ENCODE data around the gene ZNF569. TPM values are rescaled to one million over a fixed set of nuclear protein-coding genes. Genes with fewer than 3 reads are reported as not detected.
"Not testable (repeated sequence)": the region's sequence is repeated elsewhere in the genome, so short reads cannot be mapped to it uniquely, and the experiment has no call there.

The ZNF569 gene
- total RNA-seq, 1 experiment from 2014 or later, result not detected

DNA sequence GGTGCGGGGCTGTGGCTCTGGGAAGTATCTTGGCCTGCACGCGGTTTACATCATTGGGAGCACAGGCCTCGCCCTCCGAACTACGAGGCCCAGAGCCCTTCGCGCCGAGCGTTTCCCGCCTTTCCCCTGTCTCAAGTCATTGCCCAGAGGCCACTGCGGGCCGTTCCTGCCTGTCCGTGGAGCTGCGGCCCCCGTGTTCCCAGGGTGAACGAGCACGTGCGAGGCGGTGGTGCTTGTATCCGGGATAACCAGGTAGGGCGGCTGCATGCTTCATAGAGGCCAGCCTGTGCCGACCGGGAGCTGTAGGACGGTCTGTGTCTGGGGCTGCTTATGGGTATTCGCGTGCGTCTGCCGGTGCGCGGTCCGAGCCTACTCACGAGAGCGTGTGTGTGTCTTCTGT lies 63.8 kb downstream of the ZNF569 start:
- POLR2A ChIA-PET, result no interaction called here

GRCh38 chr19:37401078-37401477 lies 66.2 kb downstream of the ZNF569 start:
- Mint-ChIP-seq H3K27me3 (ENCODE audit: insufficient read depth, unreplicated experiment) (no peaks in the 10 kb centered on the region), H3K9me3 (ENCODE audit: unreplicated experiment) (peaks cover 47% of the 10 kb centered on the region), H3K4me3 (ENCODE audit: unreplicated experiment) (no peak overlapping the region), H3K4me1 (ENCODE audit: low read depth, unreplicated experiment) (no peaks in the 10 kb centered on the region), H3K36me3 (ENCODE audit: insufficient read depth, unreplicated experiment) (no peaks in the 10 kb centered on the region), H3K27ac (ENCODE audit: unreplicated experiment) (no peak overlapping the region)
- TF ChIP-seq, protein P1, sequence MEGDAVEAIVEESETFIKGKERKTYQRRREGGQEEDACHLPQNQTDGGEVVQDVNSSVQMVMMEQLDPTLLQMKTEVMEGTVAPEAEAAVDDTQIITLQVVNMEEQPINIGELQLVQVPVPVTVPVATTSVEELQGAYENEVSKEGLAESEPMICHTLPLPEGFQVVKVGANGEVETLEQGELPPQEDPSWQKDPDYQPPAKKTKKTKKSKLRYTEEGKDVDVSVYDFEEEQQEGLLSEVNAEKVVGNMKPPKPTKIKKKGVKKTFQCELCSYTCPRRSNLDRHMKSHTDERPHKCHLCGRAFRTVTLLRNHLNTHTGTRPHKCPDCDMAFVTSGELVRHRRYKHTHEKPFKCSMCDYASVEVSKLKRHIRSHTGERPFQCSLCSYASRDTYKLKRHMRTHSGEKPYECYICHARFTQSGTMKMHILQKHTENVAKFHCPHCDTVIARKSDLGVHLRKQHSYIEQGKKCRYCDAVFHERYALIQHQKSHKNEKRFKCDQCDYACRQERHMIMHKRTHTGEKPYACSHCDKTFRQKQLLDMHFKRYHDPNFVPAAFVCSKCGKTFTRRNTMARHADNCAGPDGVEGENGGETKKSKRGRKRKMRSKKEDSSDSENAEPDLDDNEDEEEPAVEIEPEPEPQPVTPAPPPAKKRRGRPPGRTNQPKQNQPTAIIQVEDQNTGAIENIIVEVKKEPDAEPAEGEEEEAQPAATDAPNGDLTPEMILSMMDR (IDR thresholded peaks at IDR 0.05; ENCODE audit: insufficient read depth in 1 of 2, low read depth in 1 of 2, low read length in 1 of 2, severe bottlenecking in 1 of 2, unreplicated experiment in 1 of 2), result no peak
- H3K4me3 ChIP-seq (ENCODE audit: low read depth, low read length), result no peak overlapping the region
- CTCF ChIA-PET, result no interaction called here
- H3K9me3 ChIP-seq, result peaks cover 19% of the 10 kb centered on the region
- H3K36me3 ChIP-seq (ENCODE audit: control insufficient read depth, insufficient read depth, low read length), result no peaks in the 10 kb centered on the region
- DNase-seq, result no peak
- intact Hi-C loops (cut with micrococcal nuclease; ENCODE audit: unreplicated experiment), result no loop called here
- POLR2A ChIA-PET, result no interaction called here
- no TSS peak for BruUV-seq (replicated peaks)
- H3K4me1 ChIP-seq, result no peaks in the 10 kb centered on the region
- H3K27me3 ChIP-seq (replicated peaks; ENCODE audit: control insufficient read depth, insufficient read depth, low read length), result no peaks in the 10 kb centered on the region

More for the DNA sequence above, 63.8 kb downstream of the ZNF569 start:
- no peaks in the 10 kb centered on the region for H3K36me3 Mint-ChIP-seq (ENCODE audit: insufficient read depth, unreplicated experiment)
- H3K4me1 Mint-ChIP-seq (ENCODE audit: low read depth, unreplicated experiment), result no peaks in the 10 kb centered on the region
- Histone ChIP-seq H3K36me3 (ENCODE audit: control insufficient read depth, insufficient read depth, low read length) (no peaks in the 10 kb centered on the region), H3K4me1 (no peaks in the 10 kb centered on the region), H3K9me3 (peaks cover 14% of the 10 kb centered on the region), H3K4me3 (ENCODE audit: low read depth, low read length) (no peak overlapping the region), H3K27me3 (replicated peaks; ENCODE audit: control insufficient read depth, insufficient read depth, low read length) (no peaks in the 10 kb centered on the region)
- BruUV-seq (replicated peaks), result no TSS peak
- H3K4me3 Mint-ChIP-seq (ENCODE audit: unreplicated experiment), result no peak overlapping the region
- intact Hi-C loops (cut with micrococcal nuclease; ENCODE audit: unreplicated experiment), result no loop called here
- TF ChIP-seq, protein P1 (IDR thresholded peaks at IDR 0.05; ENCODE audit: insufficient read depth in 1 of 2, low read depth in 1 of 2, low read length in 1 of 2, severe bottlenecking in 1 of 2, unreplicated experiment in 1 of 2), result no peak
- CTCF ChIA-PET, result no interaction called here
- DNase-seq, result no peak
- peaks cover 61% of the 10 kb centered on the region for H3K9me3 Mint-ChIP-seq (ENCODE audit: unreplicated experiment)
- H3K27me3 Mint-ChIP-seq (ENCODE audit: insufficient read depth, unreplicated experiment), result no peaks in the 10 kb centered on the region
- H3K27ac Mint-ChIP-seq (ENCODE audit: unreplicated experiment), result no peak overlapping the region

DNA sequence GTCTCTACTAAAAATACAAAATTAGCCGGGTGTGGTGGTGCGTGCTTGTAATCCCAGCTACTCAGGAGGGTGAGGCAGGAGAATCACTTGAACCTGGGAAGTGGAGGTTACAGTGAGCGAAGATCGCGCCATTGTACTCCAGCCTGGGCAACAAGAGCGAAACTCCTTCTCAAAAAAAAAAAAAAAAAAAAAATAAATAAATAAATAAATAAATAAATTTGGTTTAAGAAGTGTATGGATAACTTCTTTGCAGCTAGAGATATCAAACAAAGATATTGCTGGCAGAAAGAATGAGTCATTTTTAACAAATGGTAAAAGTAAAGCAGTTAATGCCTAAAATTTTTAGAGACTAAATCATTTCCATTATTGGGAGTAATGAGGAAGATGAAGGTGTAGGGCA lies 75.8 kb downstream of the ZNF569 start:
- H3K4me3 Mint-ChIP-seq (ENCODE audit: unreplicated experiment); H3K4me3 ChIP-seq (ENCODE audit: low read depth, low read length); CTCF ChIA-PET; H3K4me1 ChIP-seq; intact Hi-C loops (cut with micrococcal nuclease; ENCODE audit: unreplicated experiment); BruUV-seq (replicated peaks); H3K4me1 Mint-ChIP-seq (ENCODE audit: low read depth, unreplicated experiment); H3K27me3 ChIP-seq (replicated peaks; ENCODE audit: control insufficient read depth, insufficient read depth, low read length); H3K27me3 Mint-ChIP-seq (ENCODE audit: insufficient read depth, unreplicated experiment); H3K36me3 ChIP-seq (ENCODE audit: control insufficient read depth, insufficient read depth, low read length); POLR2A ChIA-PET; DNase-seq; H3K27ac Mint-ChIP-seq (ENCODE audit: unreplicated experiment); H3K36me3 Mint-ChIP-seq (ENCODE audit: insufficient read depth, unreplicated experiment): not testable (repeated sequence)
- peaks cover 66% of the 10 kb centered on the region for H3K9me3 Mint-ChIP-seq (ENCODE audit: unreplicated experiment)
- peaks cover 51% of the 10 kb centered on the region for H3K9me3 ChIP-seq

DNA sequence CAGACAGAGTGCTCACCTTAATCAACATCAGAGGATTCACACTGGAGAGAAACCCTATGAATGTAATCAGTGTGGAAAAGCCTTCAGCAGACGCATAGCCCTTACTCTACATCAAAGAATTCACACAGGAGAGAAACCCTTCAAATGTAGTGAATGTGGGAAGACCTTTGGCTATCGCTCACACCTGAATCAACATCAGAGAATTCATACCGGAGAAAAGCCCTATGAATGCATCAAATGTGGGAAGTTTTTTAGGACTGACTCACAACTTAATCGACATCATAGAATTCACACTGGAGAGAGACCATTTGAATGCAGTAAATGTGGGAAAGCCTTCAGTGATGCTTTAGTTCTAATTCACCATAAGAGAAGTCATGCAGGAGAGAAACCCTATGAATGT lies 78.0 kb downstream of the ZNF569 start:
- H3K9me3 ChIP-seq, result peaks cover 60% of the 10 kb centered on the region
- TF ChIP-seq, protein P1 (IDR thresholded peaks at IDR 0.05; ENCODE audit: insufficient read depth in 1 of 2, low read depth in 1 of 2, low read length in 1 of 2, severe bottlenecking in 1 of 2, unreplicated experiment in 1 of 2), result no peak
- BruUV-seq (replicated peaks), result no TSS peak
- no peaks in the 10 kb centered on the region for H3K36me3 ChIP-seq (ENCODE audit: control insufficient read depth, insufficient read depth, low read length)
- no peak for DNase-seq
- ChIA-PET POLR2A (no interaction called here), CTCF (no interaction called here)
- no peaks in the 10 kb centered on the region for H3K36me3 Mint-ChIP-seq (ENCODE audit: insufficient read depth, unreplicated experiment)
- H3K9me3 Mint-ChIP-seq (ENCODE audit: unreplicated experiment), result peaks cover 67% of the 10 kb centered on the region
- no peak overlapping the region for H3K4me3 ChIP-seq (ENCODE audit: low read depth, low read length)
- intact Hi-C loops (cut with micrococcal nuclease; ENCODE audit: unreplicated experiment), result no loop called here
- H3K4me1 Mint-ChIP-seq (ENCODE audit: low read depth, unreplicated experiment), result no peaks in the 10 kb centered on the region
- no peak overlapping the region for H3K4me3 Mint-ChIP-seq (ENCODE audit: unreplicated experiment)
- no peaks in the 10 kb centered on the region for H3K4me1 ChIP-seq
- H3K27me3 Mint-ChIP-seq (ENCODE audit: insufficient read depth, unreplicated experiment), result no peaks in the 10 kb centered on the region
- no peak overlapping the region for H3K27ac Mint-ChIP-seq (ENCODE audit: unreplicated experiment)
- H3K27me3 ChIP-seq (replicated peaks; ENCODE audit: control insufficient read depth, insufficient read depth, low read length), result no peaks in the 10 kb centered on the region

Data from Caco-2 (cell line).